Upper lobe of left lung (tissue), 6 donors: ENCODE results near the gene DMRT2. TPM values are rescaled to one million over a fixed set of nuclear protein-coding genes. Genes with fewer than 3 reads are reported as not detected.

Experiments
- ATAC-seq, 2 donors: fragments of 200-7000 bp; cut with Tn5 transposase; one replicate each; pipeline ENCODE4 v1.9.1; 2022; ENCODE audit warnings: mild to moderate bottlenecking in 2 of 2, moderate library complexity in 2 of 2; ENCODE audit not compliant: low FRiP score in 2 of 2
- DNase-seq, 2 donors: peaks; one replicate each; pipeline ENCODE4 v3.0.0-alpha.2; 2019 to 2020
- H3K27ac ChIP-seq, 4 donors: fragments of 200-600 bp; sonication (generic); one replicate each; pipeline ENCODE4 v1.5.1; 2016 to 2019
- H3K27me3 ChIP-seq, 4 donors: fragments of 200-600 bp; sonication (generic); one replicate each; pipeline ENCODE4 v1.5.1; 2017 to 2019
- H3K36me3 ChIP-seq, 4 donors: fragments of 200-600 bp; sonication (generic); one replicate each; pipeline ENCODE4 v1.5.1; 2016 to 2019
- H3K4me1 ChIP-seq, 4 donors: fragments of 200-600 bp; sonication (generic); one replicate each; pipeline ENCODE4 v1.5.1; 2018 to 2019
- H3K4me3 ChIP-seq, 4 donors: fragments of 200-600 bp; sonication (generic); one replicate each; pipeline ENCODE4 v1.5.1; 2017 to 2019; ENCODE audit warnings: mild to moderate bottlenecking in 2 of 4, moderate library complexity in 1 of 4
- H3K9me3 ChIP-seq, 4 donors: fragments of 200-600 bp; sonication (generic); one replicate each; pipeline ENCODE4 v1.5.1; 2018 to 2019
- CTCF ChIP-seq, 6 experiments: fragments of 450-650 bp in 4 of 6; fragments of 200-600 bp in 2 of 6; sonication (generic) in 2 of 6; IDR thresholded peaks; one replicate each; pipeline ENCODE4 v1.5.1; 2016 to 2019; ENCODE audit warnings: antibody characterized with exemption in 6 of 6
- EP300 ChIP-seq, 4 donors: sonication (generic); formaldehyde crosslinking; IDR thresholded peaks; one replicate each; pipeline ENCODE4 v1.5.1; 2017; ENCODE audit warnings: antibody characterized with exemption in 4 of 4, control low read depth in 2 of 4
- POLR2A ChIP-seq, 4 donors: fragments of 450-650 bp; IDR thresholded peaks; one replicate each; pipeline ENCODE4 v1.5.1; 2016 to 2017; ENCODE audit warnings: antibody characterized with exemption in 4 of 4, mild to moderate bottlenecking in 2 of 4
- POLR2AphosphoS5 ChIP-seq, 2 donors: sonication (generic); formaldehyde crosslinking; IDR thresholded peaks; one replicate each; pipeline ENCODE4 v1.5.1; 2017; ENCODE audit warnings: antibody characterized with exemption in 2 of 2
- WGBS, 2 donors: methylation state at CpG; one replicate each; pipeline ENCODE4 v1.1.5; 2017 to 2018; 5-methylcytosine and 5-hydroxymethylcytosine counted together
- total RNA-seq, 6 donors: library from RNA; depleted of rRNA in 4 of 6; stranded (reverse); fragments of >200 nt in 4 of 6; gene quantifications; one replicate each; pipeline versions ENCODE4 v1.1.0 to v1.2.1, GENCODE V29; 2016 to 2021
- donor health status: DM: no; HTN: no; CAD: no; lungs with moderate emphysema.
- donor health status: DM: no; HTN: yes; CAD: no; lungs with severe emphysema.

DMRT2 gene
- total RNA-seq, 6 donors from 2014 or later: 0.43 to 0.84 (median 0.78) TPM; not detected in 2

DNA sequence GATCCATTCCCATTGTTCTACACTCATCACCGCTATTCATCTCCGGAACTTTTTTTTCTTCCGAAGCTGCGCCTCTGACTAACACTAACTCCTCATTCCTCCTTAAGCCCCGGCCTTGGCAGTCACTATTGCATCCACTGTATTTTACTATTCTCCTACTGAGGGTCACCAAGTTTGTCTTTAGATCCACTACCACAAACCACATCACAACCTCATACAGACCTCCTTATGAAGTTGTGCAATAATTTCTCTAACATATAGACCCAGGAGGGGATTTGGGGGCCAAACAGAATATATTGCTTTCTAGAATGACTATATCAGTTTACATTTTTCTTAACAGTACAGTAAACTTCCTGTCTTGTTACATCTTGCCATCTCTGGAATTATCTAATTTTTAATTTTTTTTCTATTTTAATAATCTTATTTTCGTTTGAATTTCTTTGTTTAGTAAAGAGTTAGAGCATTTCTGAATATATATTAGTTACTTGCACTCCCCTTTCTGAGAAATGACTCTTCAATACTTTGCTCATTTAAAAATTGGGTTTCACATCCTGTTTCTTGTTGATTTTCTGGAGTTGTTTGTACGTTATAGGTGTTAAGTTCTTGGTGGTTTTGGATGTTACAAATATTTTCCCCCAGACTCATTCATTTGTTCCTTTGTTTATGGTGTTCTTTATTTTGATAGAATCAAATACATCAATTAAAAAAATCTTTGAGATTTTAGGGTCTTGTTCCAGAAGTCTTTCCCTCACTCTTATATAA lies 37.1 kb downstream of the DMRT2 start:
- H3K27me3 ChIP-seq: no peaks in the 10 kb centered on the region
- no peak for TF ChIP-seq POLR2AphosphoS5 (IDR thresholded peaks at IDR 0.05)
- no peak for TF ChIP-seq POLR2A (IDR thresholded peaks at IDR 0.05)
- TF ChIP-seq EP300 (IDR thresholded peaks at IDR 0.05): no peak
- TF ChIP-seq CTCF (IDR thresholded peaks at IDR 0.05): no peak
- no peaks in the 10 kb centered on the region for H3K9me3 ChIP-seq
- ATAC-seq: no peak
- WGBS, 2 donors: 75 to 79% methylated on average over 7 of the region's 7 CpGs
- DNase-seq: no peak
- no peaks in the 10 kb centered on the region for H3K36me3 ChIP-seq
- H3K4me3 ChIP-seq: no peak overlapping the region
- H3K4me1 ChIP-seq: no peaks in the 10 kb centered on the region
- H3K27ac ChIP-seq: no peak overlapping the region

- no peak overlapping the region for H3K4me3 ChIP-seq
- ATAC-seq (no peak), DNase-seq (no peak)
- no peak for TF ChIP-seq EP300 (IDR thresholded peaks at IDR 0.05)
- no peak for TF ChIP-seq CTCF (IDR thresholded peaks at IDR 0.05)
- no peak for TF ChIP-seq POLR2A (IDR thresholded peaks at IDR 0.05)
- TF ChIP-seq POLR2AphosphoS5 (IDR thresholded peaks at IDR 0.05): no peak
- no peaks in the 10 kb centered on the region for H3K27me3 ChIP-seq
- WGBS, 2 donors: 86 to 89% methylated on average over 3 of the region's 3 CpGs
- no peaks in the 10 kb centered on the region for H3K36me3 ChIP-seq
- no peaks in the 10 kb centered on the region for H3K4me1 ChIP-seq
- H3K27ac ChIP-seq: no peak overlapping the region
- no peaks in the 10 kb centered on the region for H3K9me3 ChIP-seq
Measured at GRCh38 chr9:1094749-1095148, 44.6 kb downstream of the DMRT2 start.

- DNase-seq (no peak), ATAC-seq (no peak)
- 74 to 75% methylated on average over 9 of the region's 9 CpGs for whole genome bisulfite sequencing, 2 donors
- no peaks in the 10 kb centered on the region for H3K4me1 ChIP-seq
- H3K36me3 ChIP-seq: no peaks in the 10 kb centered on the region
- no peak for TF ChIP-seq EP300 (IDR thresholded peaks at IDR 0.05)
- no peak for TF ChIP-seq CTCF (IDR thresholded peaks at IDR 0.05)
- TF ChIP-seq POLR2AphosphoS5 (IDR thresholded peaks at IDR 0.05): no peak
- no peak for TF ChIP-seq POLR2A (IDR thresholded peaks at IDR 0.05)
- H3K27ac ChIP-seq: no peak overlapping the region
- no peak overlapping the region for H3K4me3 ChIP-seq
- no peaks in the 10 kb centered on the region for H3K9me3 ChIP-seq
- no peaks in the 10 kb centered on the region for H3K27me3 ChIP-seq
Measured at GRCh38 chr9:1096155-1096964, 46.2 kb downstream of the DMRT2 start.

GRCh38 chr9:1098551-1098950 lies 48.4 kb downstream of the DMRT2 start:
- ATAC-seq: no peak
- TF ChIP-seq CTCF (IDR thresholded peaks at IDR 0.05) (no peak), POLR2A (IDR thresholded peaks at IDR 0.05) (no peak), EP300 (IDR thresholded peaks at IDR 0.05) (no peak), POLR2AphosphoS5 (IDR thresholded peaks at IDR 0.05) (no peak)
- no peaks in the 10 kb centered on the region for H3K4me1 ChIP-seq
- H3K27ac ChIP-seq: no peak overlapping the region
- H3K4me3 ChIP-seq: no peak overlapping the region
- DNase-seq: no peak
- no peaks in the 10 kb centered on the region for H3K36me3 ChIP-seq
- H3K9me3 ChIP-seq: no peaks in the 10 kb centered on the region
- no peaks in the 10 kb centered on the region for H3K27me3 ChIP-seq
